Osteocyte (in vitro differentiated cells): ENCODE data around the gene F5. TPM values are rescaled to one million over a fixed set of nuclear protein-coding genes. Genes with fewer than 3 reads are reported as not detected.

ENCODE experiments used
- DNase-seq: peaks from one replicate; pipeline ENCODE4 v3.0.0; 2021; ENCODE audit warnings: mixed read lengths; ENCODE audit not compliant: unreplicated experiment; ENCODE audit errors: extremely low spot score
- H3K27ac Mint-ChIP-seq: one replicate; pipeline ENCODE4 v1.8.0; 2021; ENCODE audit warnings: mild to moderate bottlenecking, mixed read lengths; ENCODE audit not compliant: unreplicated experiment
- H3K27me3 Mint-ChIP-seq: one replicate; pipeline ENCODE4 v1.8.0; 2021; ENCODE audit warnings: mixed read lengths; ENCODE audit not compliant: unreplicated experiment
- H3K36me3 Mint-ChIP-seq: one replicate; pipeline ENCODE4 v1.8.0; 2021; ENCODE audit warnings: mixed read lengths; ENCODE audit not compliant: unreplicated experiment
- H3K4me1 Mint-ChIP-seq: one replicate; pipeline ENCODE4 v1.8.0; 2021; ENCODE audit warnings: mixed read lengths; ENCODE audit not compliant: unreplicated experiment
- H3K4me3 Mint-ChIP-seq: one replicate; pipeline ENCODE4 v1.8.0; 2021; ENCODE audit warnings: mild to moderate bottlenecking, moderate library complexity, mixed read lengths; ENCODE audit not compliant: unreplicated experiment
- H3K9me3 Mint-ChIP-seq: one replicate; pipeline ENCODE4 v1.8.0; 2021; ENCODE audit warnings: mixed read lengths; ENCODE audit not compliant: unreplicated experiment
- CTCF ChIP-seq: fragments of 200-600 bp; sonication (generic); IDR thresholded peaks from 2 replicates; pipeline ENCODE4 v1.5.0; 2021; ENCODE audit warnings: antibody characterized with exemption, mild to moderate bottlenecking, moderate library complexity
- total RNA-seq: library from RNA; stranded (reverse); gene quantifications from 2 replicates; pipeline ENCODE4 v1.2.1, GENCODE V29; 2021

The F5 gene
- total RNA-seq, 1 donor from 2014 or later: not detected

GRCh38 chr1:169571450-169571849, 14.8 kb downstream of the F5 start:
- Mint-ChIP-seq H3K4me3 (no peak overlapping the region), H3K4me1 (peaks cover 2% of the 10 kb centered on the region), H3K27ac (no peak overlapping the region), H3K9me3 (no peaks in the 10 kb centered on the region), H3K27me3 (peaks cover 20% of the 10 kb centered on the region), H3K36me3 (no peaks in the 10 kb centered on the region)
- no peak for DNase-seq
- TF ChIP-seq CTCF: no peak

GRCh38 chr1:169570172-169570574, 16.1 kb downstream of the F5 start:
- no peaks in the 10 kb centered on the region for H3K9me3 Mint-ChIP-seq
- H3K4me1 Mint-ChIP-seq: no peaks in the 10 kb centered on the region
- no peak overlapping the region for H3K4me3 Mint-ChIP-seq
- no peak for DNase-seq
- H3K27ac Mint-ChIP-seq: no peak overlapping the region
- no peak for TF ChIP-seq CTCF
- no peaks in the 10 kb centered on the region for H3K36me3 Mint-ChIP-seq
- H3K27me3 Mint-ChIP-seq: peaks cover 16% of the 10 kb centered on the region

DNA sequence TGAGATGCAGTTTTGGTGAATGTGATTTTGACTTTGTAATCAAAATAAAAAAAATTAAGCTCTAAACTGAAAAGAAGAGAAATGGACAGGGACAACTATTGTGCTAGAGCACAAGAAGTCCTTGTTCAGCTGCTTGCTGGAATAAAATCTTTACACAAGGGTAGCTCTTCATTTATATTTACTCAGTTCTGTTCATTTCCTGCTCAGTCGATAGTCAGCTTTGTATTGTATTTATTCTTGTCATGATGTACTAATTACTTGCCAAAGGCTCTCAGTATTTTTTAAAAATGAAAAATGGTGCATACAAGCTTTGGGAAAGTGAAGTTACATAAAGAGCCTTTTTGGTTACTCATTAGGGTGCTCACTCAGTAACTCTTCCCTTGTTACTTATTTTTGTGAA, 17.8 kb downstream of the F5 start:
- Mint-ChIP-seq H3K4me1 (no peaks in the 10 kb centered on the region), H3K27me3 (peaks cover 15% of the 10 kb centered on the region), H3K27ac (no peak overlapping the region), H3K9me3 (peaks cover 3% of the 10 kb centered on the region), H3K36me3 (no peaks in the 10 kb centered on the region), H3K4me3 (no peak overlapping the region)
- no peak for TF ChIP-seq CTCF
- no peak for DNase-seq

- Mint-ChIP-seq H3K4me3 (no peak overlapping the region), H3K27ac (no peak overlapping the region), H3K9me3 (peaks cover 8% of the 10 kb centered on the region), H3K36me3 (no peaks in the 10 kb centered on the region), H3K4me1 (no peaks in the 10 kb centered on the region), H3K27me3 (peaks cover 25% of the 10 kb centered on the region)
- no peak for DNase-seq
- TF ChIP-seq CTCF: no peak
These were observed 20.7 kb downstream of the F5 start for GRCh38 chr1:169565335-169566271.

- no peak for TF ChIP-seq CTCF
- no peak overlapping the region for H3K4me3 Mint-ChIP-seq
- H3K36me3 Mint-ChIP-seq: no peaks in the 10 kb centered on the region
- H3K27me3 Mint-ChIP-seq: peaks cover 25% of the 10 kb centered on the region
- H3K4me1 Mint-ChIP-seq: no peaks in the 10 kb centered on the region
- no peak for DNase-seq
- no peak overlapping the region for H3K27ac Mint-ChIP-seq
- H3K9me3 Mint-ChIP-seq: peaks cover 8% of the 10 kb centered on the region
These were observed 22.6 kb downstream of the F5 start for GRCh38 chr1:169563650-169564049.
